NB4 (cell line): ENCODE measurements around the gene MT1M.

Experiments used
- CTCF ChIP-seq: IDR thresholded peaks from one replicate; pipeline ENCODE4 v1.5.1; 2012; ENCODE audit warnings: low read depth, low read length
- MAX ChIP-seq: IDR thresholded peaks from 2 replicates; pipeline ENCODE4 v1.6.1; 2011; ENCODE audit warnings: low read depth, low read length
- MYC ChIP-seq: IDR thresholded peaks from 2 replicates; pipeline ENCODE4 v1.6.1; 2011; ENCODE audit warnings: low read depth, low read length
- POLR2A ChIP-seq: IDR thresholded peaks from 2 replicates; pipeline ENCODE4 v1.6.1; 2011; ENCODE audit warnings: mild to moderate bottlenecking; ENCODE audit not compliant: insufficient read length; ENCODE audit errors: extremely low read depth

- TF ChIP-seq CTCF: no peak
- no peak for TF ChIP-seq POLR2A
- no peak for TF ChIP-seq MAX
- no peak for TF ChIP-seq MYC
Observed at GRCh38 chr16:56635441-56635967, 3.0 kb downstream of the MT1M start.
